H1 (cell line): ENCODE data around the gene TEKT1. TPM values are rescaled to one million over a fixed set of nuclear protein-coding genes. Genes with fewer than 3 reads are reported as not detected.

Source experiments
- CTCF ChIA-PET: fragments of 300-600 bp; sonication (Branson Sonifier 250); formaldehyde crosslinking; loops from one replicate; lab custom pipeline; 2021; ENCODE audit not compliant: partially characterized antibody; lab: Charles Lee
- POLR2A ChIA-PET: fragments of 300-600 bp; sonication (Branson Sonifier 250); formaldehyde crosslinking; loops from one replicate; lab custom pipeline; 2021; ENCODE audit warnings: inconsistent platforms; ENCODE audit not compliant: partially characterized antibody; lab: Charles Lee
- DNase-seq, 2 experiments: peaks; one replicate each; pipeline versions ENCODE4 v3.0.0 to v3.0.0-alpha.2; 2010 to 2022; ENCODE audit warnings: low spot score in 2 of 2, low read depth in 1 of 2, mixed read lengths in 1 of 2
- FAIRE-seq: peaks from 2 replicates; lab custom pipeline; 2011; peaks lifted over from hg19 to GRCh38; lab: Jason Lieb, UNC
- H2AFZ ChIP-seq: 2 replicates; pipeline ENCODE4 v1.8.1; 2012; ENCODE audit warnings: low read length, inconsistent platforms
- H2AK5ac ChIP-seq: 2 replicates; pipeline ENCODE4 v1.6.1; 2013; ENCODE audit warnings: low read depth, low read length
- H2BK120ac ChIP-seq: replicated peaks from 2 replicates; pipeline ENCODE3; 2013; ENCODE audit warnings: low read depth, low read length, inconsistent platforms
- H2BK12ac ChIP-seq: 2 replicates; pipeline ENCODE4 v1.6.1; 2013; ENCODE audit warnings: low read depth, low read length
- H2BK15ac ChIP-seq: 2 replicates; pipeline ENCODE4 v1.6.1; 2013; ENCODE audit warnings: low read length
- H2BK20ac ChIP-seq: 2 replicates; pipeline ENCODE4 v1.6.1; 2013; ENCODE audit warnings: low read length
- H2BK5ac ChIP-seq: 2 replicates; pipeline ENCODE4 v1.6.1; 2013; ENCODE audit warnings: low read depth, low read length
- H3K14ac ChIP-seq: 2 replicates; pipeline ENCODE4 v1.6.1; 2013; ENCODE audit warnings: inconsistent platforms; ENCODE audit not compliant: insufficient read length
- H3K18ac ChIP-seq: 2 replicates; pipeline ENCODE4 v1.6.1; 2013; ENCODE audit warnings: low read length; ENCODE audit errors: extremely low read depth
- H3K23ac ChIP-seq: 2 replicates; pipeline ENCODE4 v1.6.1; 2013; ENCODE audit warnings: inconsistent platforms; ENCODE audit not compliant: insufficient read length
- H3K23me2 ChIP-seq: 2 replicates; pipeline ENCODE4 v1.6.1; 2013; ENCODE audit warnings: low read depth, low read length
- H3K27ac ChIP-seq: 2 replicates; pipeline ENCODE4 v1.6.1; 2011; ENCODE audit warnings: low read depth, low read length, inconsistent platforms
- H3K27me3 ChIP-seq, 4 experiments: replicated peaks in 1 of 4; 1 replicate in 1 of 4; 2 replicates in 3 of 4; pipeline versions ENCODE4 v1.6.1 to v1.8.1; 2011 to 2013; ENCODE audit warnings: low read length in 3 of 4, mild to moderate bottlenecking in 3 of 4, inconsistent platforms in 2 of 4, mixed read lengths in 2 of 4, moderate library complexity in 1 of 4; ENCODE audit not compliant: control insufficient read depth in 3 of 4, insufficient read depth in 3 of 4; ENCODE audit errors: extremely low read depth in 1 of 4
- H3K36me3 ChIP-seq, 4 experiments: 2 replicates each; pipeline versions ENCODE4 v1.6.1 to v1.8.1; 2011 to 2013; ENCODE audit warnings: mild to moderate bottlenecking in 4 of 4, low read length in 3 of 4, moderate library complexity in 2 of 4, control low read depth in 1 of 4, inconsistent platforms in 1 of 4; ENCODE audit not compliant: insufficient read depth in 4 of 4, control insufficient read depth in 2 of 4
- H3K4ac ChIP-seq: replicated peaks from 2 replicates; pipeline ENCODE3; 2013; ENCODE audit warnings: low read length, low read depth, mixed read lengths, inconsistent platforms; ENCODE audit not compliant: insufficient read length
- H3K4me1 ChIP-seq, 4 experiments: replicated peaks in 1 of 4; 1 replicate in 1 of 4; 2 replicates in 3 of 4; pipeline versions ENCODE4 v1.6.1 to v1.8.1; 2011 to 2013; ENCODE audit warnings: low read length in 3 of 4, inconsistent platforms in 2 of 4, mixed read lengths in 1 of 4; ENCODE audit not compliant: insufficient read depth in 4 of 4, control insufficient read depth in 3 of 4
- H3K4me2 ChIP-seq, 2 experiments: 2 replicates each; pipeline versions ENCODE4 v1.6.1 to v1.8.1; 2011 to 2013; ENCODE audit warnings: low read depth in 2 of 2, low read length in 2 of 2, control low read depth in 1 of 2, inconsistent platforms in 1 of 2, mild to moderate bottlenecking in 1 of 2; ENCODE audit not compliant: insufficient read depth in 1 of 2
- H3K4me3 ChIP-seq, 4 experiments: fragments of 200-600, 300-600 bp in 1 of 4; sonication (generic), shearing (Covaris generic), sonication (Bioruptor Twin) in 1 of 4; 2 replicates each; pipeline versions ENCODE4 v1.5.1 to v1.8.1; 2011 to 2016; ENCODE audit warnings: low read length in 4 of 4, low read depth in 3 of 4, control low read depth in 2 of 4, inconsistent platforms in 2 of 4, mild to moderate bottlenecking in 2 of 4, mixed read lengths in 1 of 4, moderate library complexity in 1 of 4; ENCODE audit not compliant: insufficient read depth in 2 of 4; ENCODE audit errors: extremely low read depth in 1 of 4
- H3K56ac ChIP-seq: replicated peaks from 2 replicates; pipeline ENCODE3; 2013; ENCODE audit warnings: low read depth, mild to moderate bottlenecking, mixed read lengths, low read length, inconsistent platforms; ENCODE audit not compliant: insufficient read length
- H3K79me1 ChIP-seq: 2 replicates; pipeline ENCODE4 v1.6.1; 2013; ENCODE audit warnings: low read depth, low read length, control low read depth
- H3K79me2 ChIP-seq, 2 experiments: 2 replicates each; pipeline versions ENCODE4 v1.6.1 to v1.8.1; 2012 to 2013; ENCODE audit warnings: low read length in 2 of 2, mild to moderate bottlenecking in 2 of 2, inconsistent platforms in 1 of 2; ENCODE audit not compliant: insufficient read depth in 2 of 2, control insufficient read depth in 1 of 2
- H3K9ac ChIP-seq, 4 experiments: replicated peaks in 1 of 4; 1 replicate in 1 of 4; 2 replicates in 3 of 4; pipeline versions ENCODE4 v1.6.1 to v1.8.1; 2011 to 2013; ENCODE audit warnings: low read depth in 3 of 4, low read length in 3 of 4, control low read depth in 2 of 4, mild to moderate bottlenecking in 2 of 4, moderate library complexity in 2 of 4, inconsistent platforms in 1 of 4; ENCODE audit errors: extremely low read depth in 1 of 4
- H3K9me3 ChIP-seq, 2 experiments: 2 replicates each; pipeline versions ENCODE4 v1.6.1 to v1.8.1; 2012 to 2013; ENCODE audit warnings: mild to moderate bottlenecking in 2 of 2, moderate library complexity in 2 of 2, control low read depth in 1 of 2, inconsistent platforms in 1 of 2, low read depth in 1 of 2, low read length in 1 of 2, mixed read lengths in 1 of 2; ENCODE audit not compliant: insufficient read depth in 2 of 2
- H4K20me1 ChIP-seq, 2 experiments: replicated peaks in 1 of 2; 2 replicates each; pipeline versions ENCODE3 to v1.8.1; 2011 to 2013; ENCODE audit warnings: inconsistent platforms in 2 of 2, low read length in 2 of 2, mild to moderate bottlenecking in 1 of 2; ENCODE audit not compliant: insufficient read depth in 2 of 2, control insufficient read depth in 1 of 2
- H4K5ac ChIP-seq: 2 replicates; pipeline ENCODE4 v1.6.1; 2013; ENCODE audit warnings: low read length, low read depth, mixed read lengths, inconsistent platforms; ENCODE audit not compliant: insufficient read length
- H4K8ac ChIP-seq: 2 replicates; pipeline ENCODE4 v1.8.0; 2013; ENCODE audit warnings: mild to moderate bottlenecking, moderate library complexity, low read length, inconsistent platforms; ENCODE audit not compliant: insufficient read depth; ENCODE audit errors: extremely low read depth
- H4K91ac ChIP-seq: replicated peaks from 2 replicates; pipeline ENCODE3; 2013; ENCODE audit warnings: low read length, mixed read lengths, inconsistent platforms; ENCODE audit not compliant: insufficient read length
- BRCA1 ChIP-seq: IDR thresholded peaks from 2 replicates; pipeline ENCODE4 v1.6.1; 2012; ENCODE audit warnings: low read depth, low read length, improper control_type of control experiment
- CHD1 ChIP-seq: IDR thresholded peaks from 2 replicates; pipeline ENCODE4 v1.6.1; 2012; ENCODE audit warnings: low read depth, low read length, improper control_type of control experiment
- CTCF ChIP-seq, 3 experiments: IDR thresholded peaks; 1 replicate in 2 of 3; 2 replicates in 1 of 3; pipeline versions ENCODE4 v1.5.1 to v1.6.1; 2011; ENCODE audit warnings: low read length in 3 of 3, mild to moderate bottlenecking in 3 of 3, inconsistent platforms in 2 of 3, low read depth in 1 of 3, moderate library complexity in 1 of 3; ENCODE audit not compliant: insufficient read depth in 1 of 3; ENCODE audit errors: control extremely low read depth in 1 of 3
- FOSL1 ChIP-seq: IDR thresholded peaks from 2 replicates; pipeline ENCODE4 v1.6.1; 2011; ENCODE audit warnings: mild to moderate bottlenecking, low read depth, low read length, moderate library complexity; ENCODE audit not compliant: insufficient read depth
- HDAC2 ChIP-seq, 2 experiments: fragments of 300-600 bp in 1 of 2; sonication (generic) in 1 of 2; IDR thresholded peaks; 2 replicates each; pipeline ENCODE4 v1.6.1; 2011 to 2012; ENCODE audit warnings: low read depth in 2 of 2, low read length in 2 of 2, mild to moderate bottlenecking in 2 of 2, moderate library complexity in 2 of 2, borderline replicate concordance in 1 of 2, inconsistent platforms in 1 of 2
- JUN ChIP-seq: IDR thresholded peaks from 2 replicates; pipeline ENCODE4 v1.6.1; 2011; ENCODE audit warnings: low read depth, mild to moderate bottlenecking, improper control_type of control experiment, low read length
- KDM4A ChIP-seq: IDR thresholded peaks from one replicate; pipeline ENCODE4 v1.7.1; 2012; ENCODE audit warnings: low read depth, mild to moderate bottlenecking, moderate library complexity, low read length, inconsistent platforms; ENCODE audit not compliant: severe bottlenecking
- PHF8 ChIP-seq: fragments of 200-600 bp; sonication (generic); conservative IDR thresholded peaks from 2 replicates; pipeline ENCODE4 v1.7.1; 2012; ENCODE audit warnings: low read depth, mild to moderate bottlenecking, inconsistent platforms, low read length, moderate library complexity
- RXRA ChIP-seq: IDR thresholded peaks from 2 replicates; pipeline ENCODE4 v1.6.1; 2011; ENCODE audit warnings: low read depth, mild to moderate bottlenecking, low read length, moderate library complexity; ENCODE audit not compliant: insufficient read depth
- SP2 ChIP-seq: IDR thresholded peaks from 2 replicates; pipeline ENCODE4 v1.6.1; 2012; ENCODE audit warnings: mild to moderate bottlenecking, low read length, inconsistent platforms
- SRF ChIP-seq: IDR thresholded peaks from 2 replicates; pipeline ENCODE4 v1.6.1; 2011; ENCODE audit warnings: mild to moderate bottlenecking, low read depth, low read length, moderate library complexity
- TCF12 ChIP-seq: IDR thresholded peaks from 2 replicates; pipeline ENCODE4 v1.6.1; 2011; ENCODE audit warnings: low read depth, mild to moderate bottlenecking, low read length
- WGBS, 2 experiments: shearing (Covaris generic) in 1 of 2; methylation state at CpG; one replicate each; pipeline versions ENCODE4 v1.1.6 to v1.1.7; 2013 to 2015; ENCODE audit warnings: low lambda C conversion rate in 2 of 2, mixed read lengths in 2 of 2, inconsistent platforms in 1 of 2, low coverage in 1 of 2, missing lambda C conversion rate in 1 of 2; ENCODE audit not compliant: insufficient replicate concordance in 2 of 2, insufficient coverage in 1 of 2, insufficient read length in 1 of 2; ENCODE audit errors: extremely low coverage in 1 of 2, missing lambda C conversion rate in 1 of 2; 5-methylcytosine and 5-hydroxymethylcytosine counted together
- polyA plus RNA-seq, 7 experiments: library from polyadenylated mRNA; depleted of rRNA in 3 of 7; stranded (reverse) in 5 of 7; unstranded in 2 of 7; fragments of >200 nt in 5 of 7; fragments of 200-250 nt in 2 of 7; gene quantifications; 1 replicate in 5 of 7; 2 replicates in 1 of 7; 4 replicates in 1 of 7; pipeline versions ENCODE4 v1.2.1 to v1.2.3, GENCODE V29; 2011 to 2013; ENCODE audit warnings: missing spikeins in 2 of 7, mixed read lengths in 2 of 7
- total RNA-seq: library from RNA; stranded (reverse); fragmentation: NEBNext Ultra II Directional; extraction: Animal tissue kit (Norgen Biotek cat#: 25700); gene quantifications from 2 replicates; pipeline ENCODE4 v1.2.1, GENCODE V29; 2021

Gene TEKT1
- total and polyA plus RNA-seq, 2 of the 8 experiments (the other 6 are each of a cell fraction or from before 2014, with no cell fraction given): not detected

GRCh38 chr17:6862122-6862521, 30.6 kb upstream of the TEKT1 start:
- Histone ChIP-seq H3K4me1 (no peaks in the 10 kb centered on the region), H3K79me2 (peaks cover 0 to 49% of the 10 kb centered on the region in 2 experiments; a peak in 2 of 4 replicates), H3K27ac (no peak overlapping the region), H4K5ac (no peak overlapping the region), H2BK15ac (no peak overlapping the region), H3K56ac (no peak overlapping the region), H3K4me2 (no peak overlapping the region), H3K9me3 (no peaks in the 10 kb centered on the region), H2BK5ac (no peak overlapping the region), H3K14ac (peak overlapping the region; percentile 42), H2BK20ac (no peak overlapping the region), H4K20me1 (peaks cover 1 to 9% of the 10 kb centered on the region in 2 experiments), H2BK12ac (no peak overlapping the region), H2BK120ac (no peak overlapping the region), H3K4me3 (no peak overlapping the region), H3K23ac (no peak overlapping the region), H3K4ac (no peak overlapping the region), H2AFZ (no peak overlapping the region), H3K9ac (no peak overlapping the region), H2AK5ac (no peak overlapping the region), H3K36me3 (no peaks in the 10 kb centered on the region), H3K79me1 (peaks cover 3% of the 10 kb centered on the region; the same call in 1 of the 2 replicates), H4K8ac (no peak overlapping the region), H3K23me2 (no peaks in the 10 kb centered on the region), H3K18ac (no peak overlapping the region), H3K27me3 (no peaks in the 10 kb centered on the region), H4K91ac (no peak overlapping the region)
- WGBS, 2 experiments: 89% methylated on average over 2 of the region's 2 CpGs; no CpG with 5 or more reads in 1 of the 2 experiments
- ChIA-PET CTCF (interaction anchor here (0.8 to 1.3 kb wide), 5 partner anchors 9 to 337 kb away, joined by 3 to 6 read pairs (median 3); no protein-coding TSS in a partner anchor), POLR2A (no interaction called here)
- no peak for FAIRE-seq
- DNase-seq: no peak
- TF ChIP-seq CTCF (IDR thresholded peaks at IDR 0.05; ENCODE audit: control extremely low read depth in 1 of 3, insufficient read depth in 1 of 3, low read depth in 1 of 3, low read length in 3 of 3) (no peak), BRCA1 (no peak), SRF (no peak), KDM4A (no peak), RXRA (no peak), HDAC2 (IDR thresholded peaks at IDR 0.05; ENCODE audit: borderline replicate concordance in 1 of 2, low read depth in 2 of 2, low read length in 2 of 2) (no peak), PHF8 (no peak), CHD1 (no peak), SP2 (no peak), JUN (no peak), FOSL1 (no peak), TCF12 (no peak)
